Measurements from ENCODE around the gene NAIF1.

NAIF1 gene

GRCh38 chr9:128101690-128102089 is 34.6 kb upstream of the NAIF1 start:
- no peak for DNase-seq

GRCh38 chr9:128101231-128101661 is 34.1 kb upstream of the NAIF1 start:
- no peak for DNase-seq

- no peak for DNase-seq
Measured at GRCh38 chr9:128100581-128100980, 33.5 kb upstream of the NAIF1 start.

- DNase-seq = no peak
Measured at GRCh38 chr9:128099932-128100491, 32.9 kb upstream of the NAIF1 start.

GRCh38 chr9:128099231-128099931 is 32.3 kb upstream of the NAIF1 start:
- no peak for DNase-seq

GRCh38 chr9:128098297-128099230 is 31.4 kb upstream of the NAIF1 start:
- DNase-seq = peak; percentile 80 to 91 (median 85)

GRCh38 chr9:128097543-128098296 is 30.6 kb upstream of the NAIF1 start:
- no peak for DNase-seq

GRCh38 chr9:128096616-128097536 is 29.8 kb upstream of the NAIF1 start:
- no peak for DNase-seq

GRCh38 chr9:128094950-128095544 is 27.9 kb upstream of the NAIF1 start:
- DNase-seq = no peak

- DNase-seq = peak; percentile 84 to 96 (median 86)
Measured at GRCh38 chr9:128094166-128094949, 27.2 kb upstream of the NAIF1 start.

GRCh38 chr9:128093011-128093410 is 25.9 kb upstream of the NAIF1 start:
- no peak for DNase-seq

GRCh38 chr9:128092199-128092977 is 25.3 kb upstream of the NAIF1 start:
- DNase-seq = no peak

GRCh38 chr9:128091571-128091970 is 24.5 kb upstream of the NAIF1 start:
- DNase-seq = no peak

- DNase-seq = peak; percentile 6 to 83 (median 54)
Measured at GRCh38 chr9:128091144-128091543, 24.0 kb upstream of the NAIF1 start.

- DNase-seq = no peak
Measured at GRCh38 chr9:128089299-128089698, 22.2 kb upstream of the NAIF1 start.

GRCh38 chr9:128088253-128088945 is 21.3 kb upstream of the NAIF1 start:
- DNase-seq = no peak

- no peak for DNase-seq
Measured at GRCh38 chr9:128087262-128087661, 20.1 kb upstream of the NAIF1 start.

- DNase-seq = no peak
Measured at GRCh38 chr9:128085943-128086342, 18.8 kb upstream of the NAIF1 start.

GRCh38 chr9:128084746-128085145 is 17.6 kb upstream of the NAIF1 start:
- no peak for DNase-seq

Measured in NCI-H1417 (cell line).